OCI-LY1 (cell line): ENCODE results near the gene P4HA1.

ENCODE experiments used
- H2AFZ ChIP-seq: fragments of 200-600 bp; sonication (generic), shearing (Covaris generic); 2 replicates; pipeline ENCODE4 v1.6.0; 2014; ENCODE audit warnings: antibody characterized with exemption, mild to moderate bottlenecking, low read length
- H3F3A ChIP-seq: fragments of 200-600 bp; sonication (generic), shearing (Covaris generic); 2 replicates; pipeline ENCODE4 v1.6.0; 2014; ENCODE audit warnings: mild to moderate bottlenecking, antibody characterized with exemption, low read length, moderate library complexity; ENCODE audit not compliant: insufficient read depth
- H3K27ac ChIP-seq: fragments of 200-600 bp; sonication (generic); 2 replicates; pipeline ENCODE4 v1.5.1; 2014; ENCODE audit warnings: low read length, mixed run types, mild to moderate bottlenecking, low read depth; ENCODE audit not compliant: poor library complexity, severe bottlenecking
- H3K27me3 ChIP-seq: fragments of 200-600 bp; sonication (generic); 2 replicates; pipeline ENCODE4 v1.6.0; 2014; ENCODE audit warnings: antibody characterized with exemption, mild to moderate bottlenecking, low read length, moderate library complexity; ENCODE audit not compliant: insufficient read depth
- H3K36me3 ChIP-seq: fragments of 200-600 bp; sonication (generic); 2 replicates; pipeline ENCODE4 v1.6.1; 2014; ENCODE audit warnings: mild to moderate bottlenecking, antibody characterized with exemption, low read length, moderate library complexity, mixed read lengths; ENCODE audit not compliant: insufficient read depth
- H3K4me1 ChIP-seq: fragments of 200-600 bp; sonication (generic); 2 replicates; pipeline ENCODE4 v1.5.1; 2014; ENCODE audit warnings: mild to moderate bottlenecking, low read length, moderate library complexity; ENCODE audit not compliant: insufficient read depth, severe bottlenecking
- H3K4me2 ChIP-seq: fragments of 200-600 bp; sonication (generic), shearing (Covaris generic); 2 replicates; pipeline ENCODE4 v1.6.1; 2014; ENCODE audit warnings: low read length
- H3K4me3 ChIP-seq: fragments of 200-600 bp; sonication (generic); 2 replicates; pipeline ENCODE4 v1.5.1; 2014; ENCODE audit warnings: low read length, low read depth, mild to moderate bottlenecking, mixed read lengths; ENCODE audit not compliant: poor library complexity, severe bottlenecking
- H3K79me2 ChIP-seq: fragments of 200-600 bp; shearing (Covaris generic); 2 replicates; pipeline ENCODE4 v1.6.1; 2016; ENCODE audit warnings: mixed run types, low read length, mixed read lengths; ENCODE audit not compliant: insufficient read depth
- H3K9ac ChIP-seq: fragments of 200-600 bp; sonication (generic), shearing (Covaris generic); 2 replicates; pipeline ENCODE4 v1.6.1; 2014; ENCODE audit warnings: mild to moderate bottlenecking, low read length, mixed read lengths
- H3K9me2 ChIP-seq: fragments of 200-600 bp; sonication (generic), shearing (Covaris generic); 2 replicates; pipeline ENCODE4 v1.6.1; 2014; ENCODE audit warnings: low read depth, mild to moderate bottlenecking, low read length, mixed read lengths
- H3K9me3 ChIP-seq: fragments of 200-600 bp; shearing (Covaris generic); 2 replicates; pipeline ENCODE4 v1.6.1; 2014; ENCODE audit warnings: low read length, mixed read lengths
- H4K20me1 ChIP-seq: fragments of 200-600 bp; sonication (generic), shearing (Covaris generic); 2 replicates; pipeline ENCODE4 v1.6.0; 2016; ENCODE audit warnings: mild to moderate bottlenecking, low read length; ENCODE audit not compliant: insufficient read depth
- EZH2 ChIP-seq: fragments of 200-600 bp; sonication (generic), shearing (Covaris generic); IDR thresholded peaks from 2 replicates; pipeline ENCODE4 v1.8.0; 2017; ENCODE audit warnings: borderline replicate concordance, mixed run types, mild to moderate bottlenecking, antibody characterized with exemption, low read length, moderate library complexity, mixed read lengths
- TF ChIP-seq, protein P1 (sequence below): fragments of 200-600 bp; sonication (generic), shearing (Covaris generic); IDR thresholded peaks from 2 replicates; pipeline ENCODE4 v1.5.1; 2017; ENCODE audit warnings: mild to moderate bottlenecking, antibody characterized with exemption, low read length, moderate library complexity, mixed read lengths

The P4HA1 gene

DNA sequence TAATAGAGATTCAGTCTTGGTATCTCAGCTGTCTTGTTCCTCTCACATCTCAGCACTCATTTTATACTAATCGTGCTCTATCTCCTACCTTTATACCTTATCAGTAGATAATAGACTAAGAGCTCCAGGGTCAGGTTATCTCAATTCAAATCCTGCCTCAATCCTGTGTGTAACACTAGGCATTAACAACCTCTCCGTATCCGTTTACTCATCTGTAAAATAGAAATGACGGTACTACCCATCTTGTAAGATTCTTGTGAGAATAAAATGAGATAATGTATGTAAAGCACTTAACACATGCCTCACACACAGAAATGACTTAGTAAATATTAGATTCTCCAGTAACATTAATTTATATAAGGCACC is 622 bp upstream of the P4HA1 start:
- TF ChIP-seq, protein P1, sequence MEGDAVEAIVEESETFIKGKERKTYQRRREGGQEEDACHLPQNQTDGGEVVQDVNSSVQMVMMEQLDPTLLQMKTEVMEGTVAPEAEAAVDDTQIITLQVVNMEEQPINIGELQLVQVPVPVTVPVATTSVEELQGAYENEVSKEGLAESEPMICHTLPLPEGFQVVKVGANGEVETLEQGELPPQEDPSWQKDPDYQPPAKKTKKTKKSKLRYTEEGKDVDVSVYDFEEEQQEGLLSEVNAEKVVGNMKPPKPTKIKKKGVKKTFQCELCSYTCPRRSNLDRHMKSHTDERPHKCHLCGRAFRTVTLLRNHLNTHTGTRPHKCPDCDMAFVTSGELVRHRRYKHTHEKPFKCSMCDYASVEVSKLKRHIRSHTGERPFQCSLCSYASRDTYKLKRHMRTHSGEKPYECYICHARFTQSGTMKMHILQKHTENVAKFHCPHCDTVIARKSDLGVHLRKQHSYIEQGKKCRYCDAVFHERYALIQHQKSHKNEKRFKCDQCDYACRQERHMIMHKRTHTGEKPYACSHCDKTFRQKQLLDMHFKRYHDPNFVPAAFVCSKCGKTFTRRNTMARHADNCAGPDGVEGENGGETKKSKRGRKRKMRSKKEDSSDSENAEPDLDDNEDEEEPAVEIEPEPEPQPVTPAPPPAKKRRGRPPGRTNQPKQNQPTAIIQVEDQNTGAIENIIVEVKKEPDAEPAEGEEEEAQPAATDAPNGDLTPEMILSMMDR, result no peak
- TF ChIP-seq EZH2, result no peak
- Histone ChIP-seq H3K4me3 (peak overlapping the region; percentile 79), H4K20me1 (no peaks in the 10 kb centered on the region), H3K9me2 (no peaks in the 10 kb centered on the region), H3K4me1 (peaks cover 27% of the 10 kb centered on the region), H3K79me2 (peaks cover 30% of the 10 kb centered on the region), H3K9me3 (no peaks in the 10 kb centered on the region), H3K27ac (peak overlapping the region; percentile 90), H3K9ac (peak overlapping the region; percentile 63), H3K4me2 (peak overlapping the region; percentile 77), H2AFZ (peak overlapping the region; percentile 76; the same call in 1 of the 2 replicates), H3K27me3 (no peaks in the 10 kb centered on the region), H3K36me3 (no peaks in the 10 kb centered on the region), H3F3A (no peaks in the 10 kb centered on the region; the same call in 1 of the 2 replicates)

DNA sequence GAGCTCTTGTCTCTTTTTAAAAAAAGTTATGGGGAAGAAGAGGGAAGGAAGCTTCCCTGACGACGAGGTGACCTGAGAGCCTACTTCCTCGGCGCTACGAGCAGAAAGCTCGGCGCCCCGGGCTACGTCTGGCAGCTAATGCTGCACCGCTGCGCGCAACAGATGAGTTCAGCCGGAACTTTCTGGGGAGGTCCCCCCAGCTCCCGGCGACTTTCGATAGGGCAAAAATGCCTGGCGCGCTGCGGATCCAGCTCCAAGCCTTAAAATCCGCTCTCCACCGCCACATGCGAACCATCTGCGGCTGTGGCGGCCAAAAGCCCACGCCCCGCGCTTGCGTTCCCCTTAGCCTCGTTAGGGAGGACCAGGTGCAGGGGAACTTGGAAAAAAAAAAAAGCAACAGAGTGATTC is 621 bp downstream of the P4HA1 start:
- H3F3A ChIP-seq, result no peaks in the 10 kb centered on the region; the same call in 1 of the 2 replicates
- H3K36me3 ChIP-seq, result no peaks in the 10 kb centered on the region
- H3K27ac ChIP-seq, result peak overlapping the region; percentile 79
- H3K4me1 ChIP-seq, result peaks cover 33% of the 10 kb centered on the region
- no peaks in the 10 kb centered on the region for H3K27me3 ChIP-seq
- no peak for TF ChIP-seq EZH2
- TF ChIP-seq, protein P1, result no peak
- H3K9me2 ChIP-seq, result no peaks in the 10 kb centered on the region
- no peak overlapping the region for H2AFZ ChIP-seq
- peak overlapping the region; percentile 77 for H3K4me2 ChIP-seq
- H3K9me3 ChIP-seq, result no peaks in the 10 kb centered on the region
- H3K9ac ChIP-seq, result peak overlapping the region; percentile 84
- H3K4me3 ChIP-seq, result peak overlapping the region; percentile 79
- peaks cover 5% of the 10 kb centered on the region; the same call in 1 of the 2 replicates for H4K20me1 ChIP-seq
- peaks cover 41% of the 10 kb centered on the region for H3K79me2 ChIP-seq

DNA sequence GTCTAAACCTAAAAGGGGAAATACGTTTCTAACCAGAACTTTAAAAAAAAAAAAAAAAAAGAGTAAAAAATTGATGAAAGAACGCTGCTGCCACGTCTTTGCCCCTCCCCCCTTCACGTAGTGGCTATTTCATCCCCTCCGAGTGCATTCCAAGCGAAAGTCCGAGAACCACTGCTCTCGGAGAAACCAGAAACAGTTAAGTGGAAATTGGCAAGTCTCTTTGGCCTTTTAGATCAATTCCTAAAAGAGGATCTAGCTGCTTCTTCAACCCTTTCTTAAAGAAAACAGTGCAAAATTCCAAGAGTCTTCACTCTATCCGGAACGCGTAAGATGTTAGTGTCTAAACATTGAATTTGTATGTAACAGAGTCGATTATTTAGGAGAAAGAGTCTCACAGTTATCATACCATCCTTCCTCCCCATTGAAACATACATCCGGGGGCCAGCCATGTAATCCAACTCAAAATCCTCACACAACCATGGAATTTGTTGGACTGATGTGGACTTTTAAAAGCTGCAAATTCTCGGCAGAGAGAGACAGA is 1.1 kb downstream of the P4HA1 start:
- Histone ChIP-seq H3K27me3 (no peaks in the 10 kb centered on the region), H3K36me3 (no peaks in the 10 kb centered on the region; the same call in 1 of the 2 replicates), H3K79me2 (peaks cover 43% of the 10 kb centered on the region), H3F3A (no peaks in the 10 kb centered on the region; the same call in 1 of the 2 replicates), H3K27ac (peak overlapping the region; percentile 79), H3K9me3 (no peaks in the 10 kb centered on the region), H3K9me2 (no peaks in the 10 kb centered on the region), H3K4me2 (peak overlapping the region; percentile 77), H3K4me3 (peak overlapping the region; percentile 79), H3K4me1 (peaks cover 33% of the 10 kb centered on the region), H2AFZ (no peak overlapping the region), H4K20me1 (peaks cover 5% of the 10 kb centered on the region; the same call in 1 of the 2 replicates), H3K9ac (peak overlapping the region; percentile 84)
- TF ChIP-seq, protein P1, result no peak
- TF ChIP-seq EZH2, result no peak
